ENCODE data around the gene GFRA4.

Gene GFRA4

DNA sequence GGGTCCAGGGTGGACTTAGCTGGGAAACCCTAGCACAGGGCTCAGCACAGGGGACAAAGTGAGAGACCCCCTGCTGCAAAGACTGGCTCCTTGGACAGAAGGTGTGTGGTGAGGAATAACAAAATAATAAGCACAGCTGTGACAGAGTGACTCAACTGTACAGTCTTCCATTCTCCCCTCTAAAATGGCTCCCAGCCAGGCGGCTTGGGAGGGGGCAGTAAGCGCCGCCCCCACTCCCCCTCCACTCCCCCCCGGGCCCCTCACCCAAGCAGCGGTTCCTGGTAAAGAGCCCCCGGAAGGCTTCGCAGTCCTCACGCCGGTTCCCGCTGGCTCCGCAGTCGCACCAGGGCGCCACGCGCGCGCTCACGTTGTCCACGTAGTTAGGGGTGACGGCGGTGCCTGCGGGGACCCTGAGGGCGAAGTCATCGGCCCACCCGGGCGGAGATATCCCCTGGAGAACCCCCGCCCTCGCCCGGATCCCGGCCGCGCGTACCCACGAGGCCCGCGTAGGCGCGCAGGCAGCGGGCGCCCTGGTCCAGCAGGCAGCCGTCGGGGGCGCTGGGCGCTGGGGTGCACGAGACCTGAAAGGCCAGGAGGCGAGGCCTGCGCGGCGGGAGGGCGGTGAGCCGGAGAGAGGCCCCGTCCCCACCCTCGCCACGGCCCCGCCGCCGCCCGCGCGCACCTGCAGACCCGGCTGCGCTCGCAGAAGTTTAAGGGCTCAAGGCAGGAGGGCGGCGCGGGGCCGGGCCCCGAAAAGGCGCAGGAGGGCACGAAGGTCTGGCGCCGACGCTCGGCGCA lies 2.7 kb downstream of the GFRA4 start:
- TF ChIP-seq, protein P1, sequence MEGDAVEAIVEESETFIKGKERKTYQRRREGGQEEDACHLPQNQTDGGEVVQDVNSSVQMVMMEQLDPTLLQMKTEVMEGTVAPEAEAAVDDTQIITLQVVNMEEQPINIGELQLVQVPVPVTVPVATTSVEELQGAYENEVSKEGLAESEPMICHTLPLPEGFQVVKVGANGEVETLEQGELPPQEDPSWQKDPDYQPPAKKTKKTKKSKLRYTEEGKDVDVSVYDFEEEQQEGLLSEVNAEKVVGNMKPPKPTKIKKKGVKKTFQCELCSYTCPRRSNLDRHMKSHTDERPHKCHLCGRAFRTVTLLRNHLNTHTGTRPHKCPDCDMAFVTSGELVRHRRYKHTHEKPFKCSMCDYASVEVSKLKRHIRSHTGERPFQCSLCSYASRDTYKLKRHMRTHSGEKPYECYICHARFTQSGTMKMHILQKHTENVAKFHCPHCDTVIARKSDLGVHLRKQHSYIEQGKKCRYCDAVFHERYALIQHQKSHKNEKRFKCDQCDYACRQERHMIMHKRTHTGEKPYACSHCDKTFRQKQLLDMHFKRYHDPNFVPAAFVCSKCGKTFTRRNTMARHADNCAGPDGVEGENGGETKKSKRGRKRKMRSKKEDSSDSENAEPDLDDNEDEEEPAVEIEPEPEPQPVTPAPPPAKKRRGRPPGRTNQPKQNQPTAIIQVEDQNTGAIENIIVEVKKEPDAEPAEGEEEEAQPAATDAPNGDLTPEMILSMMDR (IDR thresholded peaks at IDR 0.05; ENCODE audit: low read depth, low read length, missing control alignments) = no peak
- in situ Hi-C loops (cut with HindIII; ENCODE audit: low sequenced_read_pairs) = no loop called here
- no peak for DNase-seq (ENCODE audit: low read depth)
- no peak overlapping the region for H3K4me3 ChIP-seq (ENCODE audit: low read depth, low read length)

DNA sequence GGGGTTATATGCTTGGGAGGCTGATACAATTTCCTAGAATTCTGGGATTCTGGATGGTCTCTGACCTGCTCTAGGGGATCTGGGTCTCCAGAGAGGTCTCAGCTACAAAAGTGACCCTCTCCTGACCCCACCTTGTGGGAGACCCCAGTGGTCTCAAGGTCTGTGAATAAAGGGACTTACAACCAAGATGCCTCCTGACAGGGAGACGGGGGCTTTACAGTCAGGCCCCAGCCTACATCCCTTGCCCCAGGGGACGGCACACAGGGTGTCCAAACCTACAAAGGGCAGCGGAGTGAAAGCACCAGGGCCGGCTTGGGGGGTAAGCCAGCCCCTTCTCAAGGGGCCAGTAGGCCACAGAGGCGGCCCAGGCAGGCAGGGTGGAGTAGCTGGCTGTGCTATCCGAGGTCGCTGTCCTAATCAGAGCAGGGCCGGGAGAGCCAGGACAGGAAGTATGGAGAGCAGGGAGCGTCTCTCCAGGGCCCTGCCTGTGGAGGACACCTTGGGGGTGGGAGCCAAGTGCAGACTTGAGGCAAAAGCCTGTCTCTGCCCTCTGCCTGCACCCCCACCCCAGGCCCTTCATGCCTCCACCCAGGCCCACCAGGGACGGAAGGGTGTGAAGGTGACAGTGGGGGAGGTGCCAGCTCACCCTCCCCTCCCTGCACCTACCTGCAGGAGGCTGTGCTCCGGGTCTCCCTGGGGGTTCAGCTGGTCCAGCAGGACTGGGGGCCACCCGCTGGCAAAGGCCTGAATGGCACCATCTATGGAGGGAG lies 3.5 kb downstream of the GFRA4 start:
- no peak for DNase-seq (ENCODE audit: low read depth)
- H3K4me3 ChIP-seq (ENCODE audit: low read depth, low read length) = no peak overlapping the region
- TF ChIP-seq, protein P1 (IDR thresholded peaks at IDR 0.05; ENCODE audit: low read depth, low read length, missing control alignments) = no peak
- in situ Hi-C loops (cut with HindIII; ENCODE audit: low sequenced_read_pairs) = no loop called here

DNA sequence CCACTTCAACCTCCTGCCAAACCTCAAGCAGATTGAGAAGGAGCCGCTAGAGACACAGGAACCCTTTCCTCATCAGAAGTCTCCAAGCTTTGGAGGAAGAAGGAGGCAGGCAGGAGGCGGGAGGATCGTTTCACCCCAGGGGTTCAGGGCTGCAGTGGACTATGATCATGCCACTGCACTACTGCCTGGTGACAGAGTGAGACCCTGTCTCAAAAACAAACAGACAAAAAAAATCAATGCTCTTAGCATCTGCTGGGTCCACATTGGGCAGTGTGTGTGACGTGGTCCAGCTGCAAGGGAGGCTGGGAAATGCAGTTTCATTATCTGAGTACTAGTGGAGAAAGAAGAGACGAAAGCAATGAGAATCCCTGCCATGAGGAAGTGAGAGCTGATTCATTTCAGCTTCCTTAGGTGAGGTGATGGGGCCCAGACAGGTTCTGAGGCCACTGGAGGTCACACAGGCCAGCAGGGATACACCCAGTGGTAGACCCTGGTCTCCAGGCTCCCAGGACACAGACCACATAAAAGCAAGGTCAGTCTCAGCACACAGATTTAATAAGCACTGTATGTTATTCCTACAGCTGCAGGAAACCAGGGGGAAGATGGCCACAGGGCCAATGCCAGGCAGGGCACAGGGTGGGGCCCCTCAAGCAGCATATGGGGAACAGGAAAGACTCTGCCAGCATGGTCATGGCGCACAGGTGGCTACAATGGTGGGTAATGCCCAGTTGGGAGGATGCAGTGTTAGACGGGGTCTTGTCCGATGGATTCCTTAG lies 4.3 kb downstream of the GFRA4 start:
- no peak for DNase-seq (ENCODE audit: low read depth)
- H3K4me3 ChIP-seq (ENCODE audit: low read depth, low read length) = no peak overlapping the region
- in situ Hi-C loops (cut with HindIII; ENCODE audit: low sequenced_read_pairs) = no loop called here

DNA sequence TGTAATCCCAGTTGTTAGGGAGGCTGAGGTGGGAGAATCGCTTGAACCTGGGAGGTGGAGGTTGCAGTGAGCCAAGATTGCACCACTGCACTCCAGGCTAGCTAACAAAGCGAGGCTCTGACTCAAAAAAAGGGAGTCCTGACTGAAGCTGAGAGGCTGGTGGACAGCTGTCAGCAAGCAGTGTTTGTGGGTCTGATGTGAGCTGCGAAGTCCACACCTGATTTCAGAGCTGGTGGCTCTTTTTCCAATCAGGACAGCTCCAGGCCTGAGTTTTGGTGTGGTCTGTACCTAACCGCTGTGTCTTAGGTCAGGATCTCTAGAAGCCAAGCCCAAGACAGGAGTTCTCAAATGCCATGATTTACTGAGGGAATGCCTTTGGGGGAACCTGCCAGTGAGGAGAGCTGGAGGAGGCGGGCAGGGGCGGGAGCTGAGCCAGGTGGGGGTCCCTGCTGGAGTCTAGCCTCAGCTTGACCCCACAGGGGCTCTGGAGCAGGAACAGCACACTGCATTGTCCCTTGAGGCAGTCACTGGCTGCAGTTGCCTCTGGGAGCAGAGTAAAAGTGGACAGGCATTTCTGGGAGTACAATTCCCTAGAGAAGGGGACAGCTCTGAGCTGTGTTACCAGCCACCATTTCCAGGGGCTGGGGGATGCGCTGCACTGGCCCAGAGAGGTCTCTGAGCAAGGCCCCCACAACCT lies 5.0 kb downstream of the GFRA4 start:
- in situ Hi-C loops (cut with HindIII; ENCODE audit: low sequenced_read_pairs) = no loop called here
- TF ChIP-seq, protein P1 (IDR thresholded peaks at IDR 0.05; ENCODE audit: low read depth, low read length, missing control alignments) = no peak
- no peak overlapping the region for H3K4me3 ChIP-seq (ENCODE audit: low read depth, low read length)
- no peak for DNase-seq (ENCODE audit: low read depth)

More for the DNA sequence above, 4.3 kb downstream of the GFRA4 start:
- TF ChIP-seq, protein P1 (IDR thresholded peaks at IDR 0.05; ENCODE audit: low read depth, low read length, missing control alignments) = no peak

DNA sequence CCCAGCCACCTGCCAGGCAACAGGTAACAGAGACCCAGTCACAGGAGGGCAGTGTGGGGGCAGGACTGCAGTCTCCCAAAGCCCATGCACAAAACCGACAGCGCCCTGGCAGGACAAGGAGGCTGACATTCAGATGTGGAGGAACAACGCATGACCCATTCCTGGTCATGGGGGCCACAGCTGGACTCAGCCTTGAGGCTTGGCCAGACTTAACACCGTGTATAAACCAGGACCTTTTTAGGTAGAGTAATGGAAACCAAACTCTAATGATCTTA lies 8.1 kb downstream of the GFRA4 start:
- in situ Hi-C loops (cut with HindIII; ENCODE audit: low sequenced_read_pairs) = no loop called here
- TF ChIP-seq, protein P1 (IDR thresholded peaks at IDR 0.05; ENCODE audit: low read depth, low read length, missing control alignments) = no peak
- no peak overlapping the region for H3K4me3 ChIP-seq (ENCODE audit: low read depth, low read length)
- DNase-seq (ENCODE audit: low read depth) = no peak
